22Rv1 (cell line): Measurements from ENCODE around the gene OGG1.

Experiments used
- H3K27ac ChIP-seq: fragments of 450-650 bp; 2 replicates; pipeline ENCODE4 v1.5.1; 2017
- CTCF ChIP-seq: fragments of 450-650 bp; IDR thresholded peaks from 2 replicates; pipeline ENCODE4 v1.5.1; 2017; ENCODE audit warnings: mild to moderate bottlenecking
- ZFX ChIP-seq: fragments of 450-650 bp; IDR thresholded peaks from 2 replicates; pipeline ENCODE4 v1.6.1; 2017; ENCODE audit warnings: antibody characterized with exemption, borderline replicate concordance

Gene OGG1

DNA sequence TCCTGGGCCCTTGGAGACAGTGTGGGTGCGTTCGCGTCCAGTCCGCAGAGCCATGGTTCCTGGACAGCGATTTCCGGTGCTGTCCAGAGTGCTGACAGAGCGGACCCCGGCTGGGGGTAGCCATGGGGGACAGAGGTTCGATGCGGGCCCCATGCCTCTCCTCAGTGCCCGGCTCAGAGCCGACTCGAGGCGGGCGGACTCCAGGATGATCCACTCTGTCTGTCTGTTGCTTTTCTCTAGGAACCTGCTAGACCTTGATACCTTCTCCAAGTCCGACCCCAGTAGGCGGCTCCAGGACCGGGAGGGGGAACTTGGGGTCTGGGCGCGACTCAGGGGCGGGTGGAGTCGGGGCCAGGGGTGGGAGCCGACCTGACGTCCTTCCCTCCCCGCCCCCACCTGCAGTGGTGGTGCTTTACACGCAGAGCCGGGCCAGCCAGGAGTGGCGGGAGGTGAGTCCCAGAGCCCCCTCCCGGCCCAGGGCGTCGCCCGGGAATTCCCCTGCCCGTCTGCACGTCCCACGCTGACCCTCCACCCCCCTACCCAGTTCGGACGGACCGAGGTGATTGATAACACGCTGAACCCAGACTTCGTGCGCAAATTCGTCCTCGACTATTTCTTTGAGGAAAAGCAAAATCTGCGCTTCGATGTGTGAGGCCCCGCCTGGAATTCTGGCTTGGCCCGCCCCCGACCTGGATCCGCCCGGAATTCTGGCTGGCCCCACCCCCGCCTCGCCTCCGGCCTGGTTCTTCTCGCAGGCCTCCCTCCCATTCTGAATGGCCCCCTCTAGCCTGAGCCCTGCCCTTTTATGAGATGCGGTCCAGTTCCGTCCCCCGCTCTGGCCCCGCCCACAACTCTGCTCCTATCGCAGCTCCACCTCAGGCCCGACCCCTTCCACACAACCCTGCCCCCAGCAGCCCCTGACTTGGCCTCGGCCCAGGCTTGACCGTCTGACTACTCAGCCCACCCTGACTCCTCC, 45.1 kb upstream of the OGG1 start:
- H3K27ac ChIP-seq = no peak overlapping the region
- no peak for TF ChIP-seq ZFX
- no peak for TF ChIP-seq CTCF

DNA sequence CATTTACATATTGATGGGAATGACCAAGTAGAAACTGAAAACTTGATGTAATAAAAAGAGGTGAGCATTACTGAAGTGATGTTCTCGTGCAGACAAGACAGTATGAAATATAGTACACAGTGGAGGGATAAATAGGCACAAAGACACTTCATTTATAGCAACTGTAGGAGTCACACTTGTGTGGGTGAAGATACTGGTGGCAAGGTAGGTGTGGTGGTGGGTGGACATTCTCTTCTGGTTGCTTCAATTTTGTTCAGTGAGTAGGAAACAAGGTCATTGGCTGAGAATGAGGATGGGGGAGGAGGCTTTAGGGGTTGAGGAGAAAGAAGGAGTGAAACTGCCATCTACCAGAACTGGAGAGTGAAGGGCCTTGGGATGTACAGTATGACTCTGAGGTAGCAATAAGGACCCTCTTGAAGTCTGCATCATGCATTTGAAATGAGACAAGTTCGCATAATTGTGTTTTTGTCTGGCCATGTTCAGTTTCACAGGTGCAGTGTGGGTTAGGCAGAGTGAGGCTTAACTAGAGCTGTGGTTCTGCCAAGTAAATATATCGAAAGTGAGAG, 39.5 kb upstream of the OGG1 start:
- no peak for TF ChIP-seq ZFX
- TF ChIP-seq CTCF = no peak
- no peak overlapping the region for H3K27ac ChIP-seq

DNA sequence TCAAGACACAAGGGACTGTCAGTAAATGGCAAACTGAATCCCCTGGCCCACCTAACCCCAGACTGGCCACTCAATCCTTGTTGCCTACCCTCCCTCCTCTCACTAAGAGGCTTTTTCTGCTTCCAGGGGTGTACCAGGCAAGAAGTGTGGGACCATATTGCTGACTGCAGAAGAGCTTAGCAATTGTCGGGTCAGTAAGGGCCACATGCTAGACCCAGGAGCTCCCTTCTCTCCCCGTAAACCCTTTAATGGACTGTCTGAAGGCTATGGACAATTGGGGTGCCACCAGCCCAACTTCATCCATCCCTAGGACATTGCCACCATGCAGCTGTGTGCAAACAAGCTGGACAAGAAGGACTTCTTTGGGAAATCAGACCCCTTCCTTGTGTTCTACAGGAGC, 37.3 kb upstream of the OGG1 start:
- TF ChIP-seq CTCF = no peak
- no peak for TF ChIP-seq ZFX
- no peak overlapping the region for H3K27ac ChIP-seq

- no peak overlapping the region for H3K27ac ChIP-seq
- no peak for TF ChIP-seq ZFX
- TF ChIP-seq CTCF = no peak
Observed at GRCh38 chr3:9713142-9713541, 36.6 kb upstream of the OGG1 start.

DNA sequence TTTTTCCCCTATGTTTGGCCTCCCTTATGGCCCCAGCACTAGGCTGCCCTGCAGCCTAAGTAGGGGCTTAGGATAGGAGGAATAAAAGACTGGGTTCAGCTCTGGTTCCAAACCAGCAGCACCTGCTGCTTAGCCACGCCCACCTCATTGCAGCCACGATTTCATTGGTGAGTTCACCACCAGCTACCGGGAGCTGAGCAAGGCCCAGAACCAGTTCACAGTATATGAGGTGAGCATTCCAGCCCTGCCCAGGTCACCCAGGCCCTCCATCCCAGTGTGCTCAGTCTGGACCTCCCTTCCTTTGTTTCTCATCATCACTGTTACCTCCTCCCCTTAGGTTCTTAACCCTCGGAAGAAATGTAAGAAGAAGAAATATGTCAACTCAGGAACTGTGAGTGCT, 34.6 kb upstream of the OGG1 start:
- no peak overlapping the region for H3K27ac ChIP-seq
- TF ChIP-seq ZFX = no peak
- TF ChIP-seq CTCF = no peak

DNA sequence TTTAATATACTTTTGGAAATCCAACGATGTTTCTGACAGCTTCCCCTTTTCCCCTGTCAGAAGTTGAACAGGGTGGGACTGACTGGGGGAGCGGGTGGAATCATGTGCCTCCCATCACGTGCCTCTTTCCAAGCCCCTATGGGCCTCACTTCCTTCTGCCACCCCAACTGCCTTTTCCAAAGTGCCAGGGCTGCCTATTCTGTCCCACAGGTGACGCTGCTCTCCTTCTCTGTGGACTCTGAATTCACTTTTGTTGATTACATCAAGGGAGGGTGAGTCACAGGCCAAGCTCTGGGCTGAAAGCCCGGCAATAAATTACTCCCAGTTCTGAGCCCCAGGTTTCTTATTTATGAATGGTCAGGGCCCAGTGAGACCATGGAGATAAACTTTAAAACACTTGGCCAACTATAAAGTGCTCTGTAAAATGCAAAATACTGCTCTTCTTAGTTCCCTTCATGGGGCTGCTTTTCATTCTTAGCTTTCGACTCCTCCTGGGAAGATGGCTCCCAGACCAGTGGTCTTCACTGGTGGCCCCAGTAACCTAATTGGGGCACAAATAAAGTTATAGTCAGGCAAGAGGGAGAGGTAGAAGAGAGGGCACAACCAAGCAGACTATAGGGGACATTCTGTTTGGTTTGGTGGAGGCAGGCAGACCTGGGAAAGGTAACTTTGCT, 33.9 kb upstream of the OGG1 start:
- TF ChIP-seq CTCF = peak; percentile 24; the same call in 1 of the 2 replicates
- TF ChIP-seq ZFX = no peak
- H3K27ac ChIP-seq = no peak overlapping the region
